HTERT RPE-1 (cell line): ENCODE data around the gene MSI2.
"Not testable (repeated sequence)": the region's sequence is repeated elsewhere in the genome, so short reads cannot be mapped to it uniquely, and the experiment has no call there.

ENCODE experiments used
- in situ Hi-C: fragments of 300-500 bp; cut with MboI; formaldehyde crosslinking; loops from 4 replicates; pipeline ENCODE4 v1.14.3; 2020; ENCODE audit warnings: low sequenced_read_pairs

Gene MSI2

GRCh38 chr17:57490111-57490845 is 234.0 kb downstream of the MSI2 start:
- in situ Hi-C loops: no loop called here

DNA sequence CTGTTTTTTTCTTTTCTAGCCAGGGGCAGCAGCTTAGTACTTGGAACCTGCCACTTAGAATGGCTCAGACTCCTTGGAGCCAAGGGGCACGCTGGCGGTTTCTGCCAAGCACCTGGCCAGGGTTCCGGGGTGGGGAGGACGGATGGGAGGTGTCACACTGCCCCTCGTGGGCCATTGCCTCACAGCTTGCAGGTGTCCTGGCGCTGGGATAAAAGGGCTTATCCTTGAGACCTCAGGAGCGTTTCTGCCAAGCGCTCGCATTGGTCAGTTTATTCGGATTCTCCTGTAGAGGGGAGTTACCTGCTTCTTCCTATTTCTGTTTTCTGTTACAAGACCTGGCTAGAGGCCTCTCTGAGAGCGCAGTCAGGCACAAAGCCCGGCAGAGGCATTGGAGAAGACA is 234.6 kb downstream of the MSI2 start:
- in situ Hi-C loops: no loop called here

GRCh38 chr17:57493171-57493570 is 236.8 kb downstream of the MSI2 start:
- in situ Hi-C loops: no loop called here

- in situ Hi-C loops: no loop called here
These were observed 237.3 kb downstream of the MSI2 start for GRCh38 chr17:57493625-57494024.

GRCh38 chr17:57494443-57494842 is 238.1 kb downstream of the MSI2 start:
- in situ Hi-C loops: no loop called here

GRCh38 chr17:57495771-57496170 is 239.4 kb downstream of the MSI2 start:
- in situ Hi-C loops: no loop called here

DNA sequence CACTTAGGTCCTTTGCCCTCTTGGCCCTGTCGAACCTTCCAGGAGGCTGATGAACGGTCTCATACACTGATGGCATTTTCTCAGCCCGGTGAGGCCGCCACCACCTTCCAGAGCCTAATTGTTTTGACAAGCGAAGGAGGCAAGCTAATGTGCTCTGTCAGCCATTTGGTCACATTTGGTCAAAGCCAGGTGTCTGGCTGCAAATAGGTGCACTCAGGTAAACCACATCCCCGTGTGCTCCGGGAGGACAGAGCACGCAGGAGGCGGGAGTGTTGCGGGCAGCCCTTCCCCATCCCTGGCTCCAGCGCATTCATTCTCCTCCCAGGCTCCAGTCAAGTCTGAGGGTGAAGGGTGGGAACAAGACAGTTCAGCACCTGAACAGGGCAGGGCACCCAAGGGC is 240.1 kb downstream of the MSI2 start:
- in situ Hi-C loops: no loop called here

- in situ Hi-C loops: no loop called here
These were observed 242.1 kb downstream of the MSI2 start for GRCh38 chr17:57498443-57498842.

GRCh38 chr17:57499221-57499620 is 242.9 kb downstream of the MSI2 start:
- in situ Hi-C loops: not testable (repeated sequence)

- in situ Hi-C loops: no loop called here
These were observed 243.3 kb downstream of the MSI2 start for GRCh38 chr17:57499648-57500049.

DNA sequence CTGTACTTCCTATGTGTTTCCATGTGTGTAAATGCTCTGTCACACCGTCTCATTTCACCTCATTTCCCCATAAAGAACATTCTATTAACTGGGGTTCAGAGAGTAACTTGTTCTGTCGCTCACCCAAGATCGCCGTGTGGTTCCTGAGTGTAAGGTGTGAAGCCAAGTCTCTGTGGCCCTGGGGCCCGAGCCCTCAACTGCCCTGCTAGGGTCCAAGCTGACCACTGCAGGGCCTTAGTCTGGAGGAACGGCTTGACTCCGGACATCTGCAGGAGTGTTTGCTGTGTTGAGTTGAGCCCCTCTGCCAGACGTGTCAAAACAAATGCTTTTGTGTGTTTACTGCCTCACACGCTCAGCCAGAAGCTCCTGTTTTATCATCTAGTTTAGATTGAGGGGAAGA is 244.7 kb downstream of the MSI2 start:
- in situ Hi-C loops: no loop called here

GRCh38 chr17:57502022-57502421 is 245.7 kb downstream of the MSI2 start:
- in situ Hi-C loops: no loop called here

GRCh38 chr17:57502811-57503241 is 246.5 kb downstream of the MSI2 start:
- in situ Hi-C loops: no loop called here

GRCh38 chr17:57504208-57504607 is 247.9 kb downstream of the MSI2 start:
- in situ Hi-C loops: no loop called here

DNA sequence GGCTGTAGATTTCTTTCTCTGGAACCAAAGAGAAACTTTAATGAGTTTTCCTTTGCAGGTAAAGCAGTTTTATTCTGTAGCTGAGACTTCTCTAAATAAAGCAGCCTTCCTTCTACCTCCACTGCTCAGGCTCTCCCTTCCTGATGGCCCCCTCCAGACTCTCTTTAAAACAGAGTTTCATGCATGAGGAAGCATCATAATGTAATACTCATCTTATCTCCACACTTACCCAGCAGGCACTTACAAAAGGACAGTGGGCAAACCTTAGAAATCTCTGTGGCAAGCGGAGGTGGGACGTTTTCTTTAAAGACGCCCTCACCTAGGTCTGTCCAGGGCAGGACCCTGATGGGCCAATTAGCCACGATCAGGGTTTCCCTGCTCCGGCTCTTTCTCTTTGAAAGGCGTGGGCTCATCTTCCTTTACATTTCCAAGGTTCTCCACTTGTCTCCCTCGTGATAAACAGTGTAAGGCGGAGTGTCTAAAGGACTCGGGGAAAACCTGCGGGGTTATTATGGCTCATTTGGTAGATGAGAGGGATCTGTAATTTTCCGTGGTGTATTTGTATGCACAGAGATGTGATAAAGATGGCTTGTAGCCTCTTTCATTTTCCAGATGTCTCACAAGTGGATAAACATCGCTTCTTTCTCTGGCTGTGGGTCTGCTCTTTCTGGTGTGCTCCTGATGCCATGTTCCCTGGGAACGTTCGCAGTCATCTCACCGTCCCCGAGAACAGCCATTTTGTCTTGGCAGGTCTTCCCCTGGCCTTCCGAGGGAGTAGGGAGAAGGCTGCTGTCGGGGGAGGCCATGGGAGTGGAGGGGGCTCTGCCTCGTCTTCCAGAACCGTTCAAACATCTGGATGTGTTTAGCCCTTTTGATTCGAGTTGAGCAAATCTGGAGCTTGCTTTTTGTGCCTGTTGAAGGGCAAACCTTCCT is 249.8 kb downstream of the MSI2 start:
- in situ Hi-C loops: no loop called here

GRCh38 chr17:57506774-57507127 is 250.4 kb downstream of the MSI2 start:
- in situ Hi-C loops: no loop called here

- in situ Hi-C loops: no loop called here
These were observed 251.5 kb downstream of the MSI2 start for GRCh38 chr17:57507828-57508227.

DNA sequence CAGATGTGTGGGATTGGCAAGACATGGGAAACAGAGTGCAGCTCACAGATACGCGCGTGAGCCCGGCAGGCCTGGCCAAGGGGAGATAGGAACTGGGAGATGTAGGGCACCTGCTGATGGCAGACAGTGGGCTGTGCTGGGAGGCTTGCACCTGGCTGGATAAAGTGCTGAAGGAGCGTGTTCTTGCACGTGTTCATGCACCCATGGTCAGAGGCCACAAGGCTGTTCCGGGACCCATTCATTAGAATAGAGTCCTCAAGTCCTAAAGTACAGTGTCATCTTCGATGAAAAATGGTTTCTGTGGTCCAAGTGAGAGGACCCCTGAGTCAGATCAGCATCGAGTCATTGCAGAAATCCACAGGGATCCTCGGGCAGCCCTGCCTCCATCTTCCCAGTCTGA is 252.3 kb downstream of the MSI2 start:
- in situ Hi-C loops: no loop called here

- in situ Hi-C loops: no loop called here
These were observed 255.3 kb downstream of the MSI2 start for GRCh38 chr17:57511475-57512123.

DNA sequence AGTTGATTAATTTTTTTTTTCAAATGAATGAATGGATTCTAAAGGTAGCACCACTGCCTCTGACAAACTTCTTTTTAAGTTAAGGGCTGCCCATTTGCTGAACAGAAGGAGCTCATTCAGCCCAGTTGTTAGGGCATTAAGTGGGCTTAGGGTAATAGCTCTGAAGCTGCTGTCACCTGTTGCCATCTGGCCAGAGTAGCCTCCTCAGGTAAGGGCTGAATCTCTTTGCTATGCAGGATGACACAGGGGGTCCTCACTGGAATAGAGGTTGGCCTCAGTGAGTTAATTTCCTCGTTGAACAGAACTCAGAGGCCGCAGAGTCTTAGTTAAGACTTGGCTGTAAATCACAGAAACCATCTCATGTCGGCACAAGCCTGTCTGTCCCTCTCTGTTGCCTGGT is 255.9 kb downstream of the MSI2 start:
- in situ Hi-C loops: no loop called here

GRCh38 chr17:57512691-57513090 is 256.4 kb downstream of the MSI2 start:
- in situ Hi-C loops: no loop called here

- in situ Hi-C loops: no loop called here
These were observed 257.2 kb downstream of the MSI2 start for GRCh38 chr17:57513569-57513968.
